NB4 (cell line): ENCODE measurements around the gene RGS6.

Experiments used
- DNase-seq: peaks from one replicate; pipeline ENCODE4 v3.0.0; 2010; ENCODE audit warnings: low read depth
- H3K4me3 ChIP-seq: one replicate; pipeline ENCODE4 v1.5.1; 2011; ENCODE audit warnings: mild to moderate bottlenecking, low read depth, low read length, moderate library complexity
- MYC ChIP-seq: IDR thresholded peaks from 2 replicates; pipeline ENCODE4 v1.6.1; 2011; ENCODE audit warnings: low read depth, low read length
- POLR2A ChIP-seq: IDR thresholded peaks from 2 replicates; pipeline ENCODE4 v1.6.1; 2011; ENCODE audit warnings: mild to moderate bottlenecking; ENCODE audit not compliant: insufficient read length; ENCODE audit errors: extremely low read depth
- TF ChIP-seq, protein P1 (sequence below): IDR thresholded peaks from one replicate; pipeline ENCODE4 v1.5.1; 2012; ENCODE audit warnings: low read depth, low read length
- TF ChIP-seq, protein P2 (sequence below): IDR thresholded peaks from 2 replicates; pipeline ENCODE4 v1.6.1; 2011; ENCODE audit warnings: low read depth, low read length

The RGS6 gene

DNA sequence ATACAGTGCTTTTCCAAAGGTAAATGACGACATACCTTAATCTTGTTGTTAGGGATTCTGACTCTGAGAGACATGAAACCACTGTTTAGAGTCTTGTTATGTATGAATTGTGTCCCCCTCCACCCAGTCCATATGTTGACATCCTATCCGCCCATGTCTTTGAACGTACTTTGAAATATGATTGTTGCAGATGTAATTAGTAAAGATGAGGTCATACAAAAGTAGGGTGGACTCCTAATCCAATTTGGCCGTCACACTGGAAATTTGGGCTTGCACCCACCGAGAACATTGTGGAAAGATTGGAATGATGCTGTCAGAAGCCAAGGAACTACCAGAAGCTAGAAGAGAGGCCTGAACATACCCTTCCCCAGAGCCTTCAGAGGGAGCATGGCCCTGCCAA lies 62.2 kb downstream of the RGS6 start:
- DNase-seq: no peak
- no peak overlapping the region for H3K4me3 ChIP-seq
- TF ChIP-seq, protein P1, sequence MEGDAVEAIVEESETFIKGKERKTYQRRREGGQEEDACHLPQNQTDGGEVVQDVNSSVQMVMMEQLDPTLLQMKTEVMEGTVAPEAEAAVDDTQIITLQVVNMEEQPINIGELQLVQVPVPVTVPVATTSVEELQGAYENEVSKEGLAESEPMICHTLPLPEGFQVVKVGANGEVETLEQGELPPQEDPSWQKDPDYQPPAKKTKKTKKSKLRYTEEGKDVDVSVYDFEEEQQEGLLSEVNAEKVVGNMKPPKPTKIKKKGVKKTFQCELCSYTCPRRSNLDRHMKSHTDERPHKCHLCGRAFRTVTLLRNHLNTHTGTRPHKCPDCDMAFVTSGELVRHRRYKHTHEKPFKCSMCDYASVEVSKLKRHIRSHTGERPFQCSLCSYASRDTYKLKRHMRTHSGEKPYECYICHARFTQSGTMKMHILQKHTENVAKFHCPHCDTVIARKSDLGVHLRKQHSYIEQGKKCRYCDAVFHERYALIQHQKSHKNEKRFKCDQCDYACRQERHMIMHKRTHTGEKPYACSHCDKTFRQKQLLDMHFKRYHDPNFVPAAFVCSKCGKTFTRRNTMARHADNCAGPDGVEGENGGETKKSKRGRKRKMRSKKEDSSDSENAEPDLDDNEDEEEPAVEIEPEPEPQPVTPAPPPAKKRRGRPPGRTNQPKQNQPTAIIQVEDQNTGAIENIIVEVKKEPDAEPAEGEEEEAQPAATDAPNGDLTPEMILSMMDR: no peak
- no peak for TF ChIP-seq POLR2A
- TF ChIP-seq, protein P2, sequence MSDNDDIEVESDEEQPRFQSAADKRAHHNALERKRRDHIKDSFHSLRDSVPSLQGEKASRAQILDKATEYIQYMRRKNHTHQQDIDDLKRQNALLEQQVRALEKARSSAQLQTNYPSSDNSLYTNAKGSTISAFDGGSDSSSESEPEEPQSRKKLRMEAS: no peak
- TF ChIP-seq MYC: no peak

DNA sequence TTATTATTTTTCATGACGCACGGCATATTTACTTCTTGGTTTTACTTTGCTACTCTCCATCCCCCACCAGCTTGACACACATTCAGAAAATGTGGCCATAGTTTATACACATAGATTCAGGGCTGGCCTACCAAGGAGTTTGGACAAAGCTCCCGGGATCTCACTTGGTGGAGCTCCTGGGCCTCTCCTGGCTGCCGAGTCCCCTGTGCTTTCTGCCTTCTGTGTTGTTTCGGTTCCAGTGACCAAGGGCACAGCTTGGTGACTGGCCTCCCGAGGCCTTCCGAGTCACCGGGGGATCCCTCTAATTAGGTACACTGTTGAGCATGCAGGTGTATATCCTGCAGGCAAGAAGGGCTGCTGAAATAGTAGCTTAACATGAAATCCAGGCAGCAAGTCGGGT lies 63.5 kb downstream of the RGS6 start:
- no peak for DNase-seq
- no peak overlapping the region for H3K4me3 ChIP-seq
- TF ChIP-seq POLR2A (no peak), MYC (no peak)
- TF ChIP-seq, protein P1: no peak
- TF ChIP-seq, protein P2: no peak

DNA sequence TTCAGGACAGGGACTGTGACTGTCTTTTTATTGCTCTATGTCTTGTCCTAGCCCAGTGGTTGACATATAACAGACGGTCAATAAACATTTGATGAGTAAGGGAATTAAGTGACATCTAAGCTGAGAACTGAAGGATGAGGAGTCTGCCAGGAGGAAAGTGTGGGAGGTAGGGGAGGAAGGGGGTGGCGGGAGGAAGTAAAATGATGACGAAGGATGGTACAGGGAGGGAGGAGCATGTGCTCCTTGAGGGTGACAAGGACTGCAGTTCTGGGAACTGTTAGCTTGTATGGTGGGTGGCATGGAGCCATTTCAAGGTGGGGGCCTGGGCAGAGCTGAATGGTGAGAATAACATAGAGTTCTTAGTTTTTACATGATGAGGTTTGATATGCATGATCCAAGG lies 64.4 kb downstream of the RGS6 start:
- no peak overlapping the region for H3K4me3 ChIP-seq
- TF ChIP-seq, protein P2: no peak
- TF ChIP-seq MYC (no peak), POLR2A (no peak)
- TF ChIP-seq, protein P1: no peak
- no peak for DNase-seq

DNA sequence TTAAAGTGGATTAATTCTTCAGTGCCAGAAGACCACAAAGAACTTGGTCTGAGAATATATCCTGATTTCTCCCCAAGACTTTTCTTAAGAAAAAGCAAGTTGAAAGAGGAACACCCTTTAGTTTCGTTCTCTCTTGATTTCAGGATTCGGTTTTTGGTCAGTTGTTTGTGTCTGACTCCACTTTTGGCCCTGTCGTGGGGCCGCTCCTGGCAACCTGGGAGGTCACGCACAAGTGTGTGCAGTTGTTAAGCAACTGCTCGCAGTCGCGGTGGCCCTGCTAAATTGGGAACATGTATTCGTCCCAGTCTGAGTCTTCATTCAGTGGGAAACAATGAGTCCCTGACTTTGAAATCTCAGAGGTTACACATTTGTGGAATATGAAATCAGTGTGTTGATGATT lies 68.7 kb downstream of the RGS6 start:
- DNase-seq: no peak
- H3K4me3 ChIP-seq: no peak overlapping the region
- TF ChIP-seq, protein P1: no peak

DNA sequence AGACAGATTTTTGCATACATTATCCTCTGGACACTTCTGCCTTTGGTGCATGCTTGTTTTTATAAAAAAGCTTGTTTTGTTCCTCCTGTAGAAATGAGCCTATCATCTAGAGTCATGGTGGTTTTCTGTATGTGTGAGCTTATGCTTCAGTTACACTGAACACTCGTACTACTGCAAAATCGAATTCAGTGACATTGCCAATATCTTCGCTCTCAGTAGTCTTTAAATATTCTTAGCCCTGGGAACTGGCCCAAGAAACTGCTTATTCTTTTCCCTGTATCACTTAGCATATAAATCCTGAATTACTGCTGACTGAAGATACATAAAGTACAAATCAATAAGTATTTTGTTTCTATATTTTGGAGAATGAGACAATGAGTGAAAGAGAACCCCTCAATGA lies 70.5 kb downstream of the RGS6 start:
- TF ChIP-seq, protein P2: no peak
- TF ChIP-seq, protein P1: no peak
- TF ChIP-seq MYC (no peak), POLR2A (no peak)
- H3K4me3 ChIP-seq: no peak overlapping the region
- no peak for DNase-seq

DNA sequence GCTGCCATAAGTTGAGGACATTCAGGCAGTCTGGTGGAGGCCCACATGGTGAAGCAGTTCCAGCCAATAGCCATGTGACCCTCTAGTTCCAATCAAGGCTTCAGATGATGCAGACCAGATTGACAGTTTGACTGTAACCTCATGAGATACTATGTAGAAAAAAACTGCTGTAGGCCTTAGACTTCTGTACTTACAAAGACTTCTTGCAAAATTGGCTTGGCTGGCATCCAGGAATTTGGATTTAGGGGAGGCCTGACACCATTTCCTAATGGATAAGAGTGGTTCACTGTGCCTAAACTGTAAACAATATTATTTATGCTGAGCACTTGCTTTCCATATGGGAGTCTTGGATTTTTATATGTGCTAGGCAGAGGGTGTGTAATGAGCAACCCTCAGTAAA lies 76.4 kb downstream of the RGS6 start:
- TF ChIP-seq POLR2A (no peak), MYC (no peak)
- TF ChIP-seq, protein P2: no peak
- TF ChIP-seq, protein P1: no peak
- H3K4me3 ChIP-seq: no peak overlapping the region
- DNase-seq: no peak
